ENCODE results near the gene PRTG.

PRTG gene

DNA sequence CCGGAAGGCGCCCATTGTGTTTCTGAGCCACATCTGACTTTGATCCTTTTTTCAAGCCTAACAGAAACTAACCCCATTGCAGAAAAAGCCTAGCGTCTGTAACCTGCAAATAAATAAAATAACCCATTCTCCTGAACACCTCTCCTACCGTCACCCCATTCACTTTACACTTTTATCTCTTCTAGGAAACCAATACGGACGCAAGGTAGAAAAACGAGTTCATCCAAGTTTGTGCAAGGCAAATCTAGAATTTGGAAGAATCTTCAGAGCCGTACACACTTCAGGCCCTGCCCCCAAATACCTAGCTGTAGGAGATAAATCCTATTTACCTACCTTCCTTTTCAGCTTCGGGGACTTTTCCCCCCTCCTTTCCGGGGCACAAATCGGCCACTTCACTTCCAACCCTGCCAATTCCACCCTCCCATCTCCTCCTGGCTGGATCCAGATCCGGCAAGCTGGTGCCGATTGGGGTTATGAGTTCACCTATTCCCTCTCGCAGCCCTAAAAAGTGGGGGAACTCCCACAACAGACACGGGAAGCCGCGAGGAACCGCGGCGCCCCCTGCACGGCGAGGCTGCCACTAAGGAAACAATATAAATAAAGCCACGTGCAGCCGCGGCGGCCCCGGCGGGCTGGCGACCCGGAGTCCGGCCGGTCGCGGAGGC, 987 bp downstream of the PRTG start:
- H3K27ac ChIP-seq, result peak overlapping the region; percentile 41; the same call in 1 of the 2 replicates
- TF ChIP-seq, protein P1, sequence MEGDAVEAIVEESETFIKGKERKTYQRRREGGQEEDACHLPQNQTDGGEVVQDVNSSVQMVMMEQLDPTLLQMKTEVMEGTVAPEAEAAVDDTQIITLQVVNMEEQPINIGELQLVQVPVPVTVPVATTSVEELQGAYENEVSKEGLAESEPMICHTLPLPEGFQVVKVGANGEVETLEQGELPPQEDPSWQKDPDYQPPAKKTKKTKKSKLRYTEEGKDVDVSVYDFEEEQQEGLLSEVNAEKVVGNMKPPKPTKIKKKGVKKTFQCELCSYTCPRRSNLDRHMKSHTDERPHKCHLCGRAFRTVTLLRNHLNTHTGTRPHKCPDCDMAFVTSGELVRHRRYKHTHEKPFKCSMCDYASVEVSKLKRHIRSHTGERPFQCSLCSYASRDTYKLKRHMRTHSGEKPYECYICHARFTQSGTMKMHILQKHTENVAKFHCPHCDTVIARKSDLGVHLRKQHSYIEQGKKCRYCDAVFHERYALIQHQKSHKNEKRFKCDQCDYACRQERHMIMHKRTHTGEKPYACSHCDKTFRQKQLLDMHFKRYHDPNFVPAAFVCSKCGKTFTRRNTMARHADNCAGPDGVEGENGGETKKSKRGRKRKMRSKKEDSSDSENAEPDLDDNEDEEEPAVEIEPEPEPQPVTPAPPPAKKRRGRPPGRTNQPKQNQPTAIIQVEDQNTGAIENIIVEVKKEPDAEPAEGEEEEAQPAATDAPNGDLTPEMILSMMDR (conservative IDR thresholded peaks at IDR 0.05), result no peak

DNA sequence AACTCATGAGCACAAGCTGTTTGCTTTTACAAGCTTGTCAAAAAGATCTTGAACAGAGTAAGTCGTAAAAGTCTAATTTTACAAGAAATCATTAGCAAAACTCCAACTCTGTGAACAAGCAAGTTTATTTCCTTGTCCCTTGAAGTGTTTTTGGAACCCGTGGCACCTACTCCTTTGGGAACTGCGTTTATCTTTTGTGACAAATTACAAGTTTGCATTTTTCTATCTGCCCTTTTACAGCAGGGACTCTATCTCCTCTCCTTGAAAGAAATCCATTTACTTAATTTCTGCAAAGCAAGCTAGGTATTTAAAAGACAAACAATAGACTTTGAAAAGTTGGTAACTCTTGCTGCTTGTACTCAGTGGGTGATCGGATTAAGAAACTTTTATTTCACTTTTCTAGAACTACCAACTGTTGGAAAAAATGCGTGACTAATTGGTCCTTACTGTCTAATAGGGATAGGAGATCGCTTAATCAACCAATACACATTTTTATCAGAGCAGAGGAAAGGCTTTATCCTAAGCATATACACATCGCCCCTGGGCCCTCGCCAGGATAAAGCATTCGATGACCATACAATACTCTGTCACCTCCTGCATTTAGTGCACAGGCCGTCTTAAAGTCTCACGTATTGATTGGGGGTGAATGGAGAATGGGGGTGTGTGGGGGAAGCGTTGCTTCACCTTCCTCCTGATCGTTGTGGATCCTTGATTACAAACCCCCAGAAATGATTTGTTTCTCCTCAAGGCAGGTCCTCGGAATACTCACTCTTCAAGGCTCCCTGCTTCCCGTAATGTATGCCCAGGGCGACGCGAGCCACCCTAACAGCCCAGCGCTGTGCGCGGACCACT, 1.7 kb downstream of the PRTG start:
- TF ChIP-seq, protein P1 (conservative IDR thresholded peaks at IDR 0.05), result no peak
- H3K27ac ChIP-seq, result no peak overlapping the region

DNA sequence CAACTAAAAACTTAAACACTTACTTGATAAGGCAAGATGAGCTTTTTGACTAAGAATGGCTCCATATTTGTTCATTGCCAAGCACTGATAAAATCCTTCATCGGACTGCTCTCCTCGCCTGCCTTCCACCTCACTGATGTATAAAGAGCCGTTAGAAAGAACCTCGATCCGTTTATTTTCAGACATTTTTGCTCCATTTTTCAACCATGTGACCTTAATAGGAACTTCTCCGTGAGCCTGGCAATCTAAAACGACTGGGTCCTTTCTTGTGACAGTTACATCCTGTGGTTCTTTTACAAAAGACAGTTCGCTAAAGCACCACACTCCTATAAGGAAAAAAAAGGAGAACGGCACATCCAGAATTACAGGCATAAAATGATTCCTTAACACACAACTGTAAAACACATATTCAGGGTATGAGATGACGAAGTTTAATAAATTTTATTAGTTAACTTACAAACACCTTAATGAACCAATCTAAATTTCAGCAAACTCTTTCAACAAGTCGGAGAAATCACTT, 2.5 kb downstream of the PRTG start:
- H3K27ac ChIP-seq, result no peak overlapping the region
- TF ChIP-seq, protein P1 (conservative IDR thresholded peaks at IDR 0.05), result no peak

DNA sequence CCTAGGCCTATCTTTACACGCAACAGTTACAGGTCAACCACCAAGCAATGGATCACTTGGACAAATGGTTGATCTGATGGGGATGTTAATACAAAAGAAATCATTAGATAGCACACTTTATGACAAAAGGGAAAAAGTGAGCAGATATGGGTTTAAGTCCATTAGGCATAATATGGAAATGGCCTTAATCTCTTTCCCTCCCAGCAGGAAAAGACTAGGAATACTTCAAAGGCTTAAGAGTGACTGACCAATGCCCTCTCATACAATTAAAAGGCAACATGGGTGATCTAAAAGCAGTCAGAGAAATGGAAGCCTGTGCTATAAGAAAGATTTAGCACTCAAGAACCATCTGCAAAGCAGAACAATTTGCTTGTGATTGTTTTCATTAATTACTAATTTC, 3.3 kb downstream of the PRTG start:
- no peak overlapping the region for H3K27ac ChIP-seq
- TF ChIP-seq, protein P1 (conservative IDR thresholded peaks at IDR 0.05), result no peak

DNA sequence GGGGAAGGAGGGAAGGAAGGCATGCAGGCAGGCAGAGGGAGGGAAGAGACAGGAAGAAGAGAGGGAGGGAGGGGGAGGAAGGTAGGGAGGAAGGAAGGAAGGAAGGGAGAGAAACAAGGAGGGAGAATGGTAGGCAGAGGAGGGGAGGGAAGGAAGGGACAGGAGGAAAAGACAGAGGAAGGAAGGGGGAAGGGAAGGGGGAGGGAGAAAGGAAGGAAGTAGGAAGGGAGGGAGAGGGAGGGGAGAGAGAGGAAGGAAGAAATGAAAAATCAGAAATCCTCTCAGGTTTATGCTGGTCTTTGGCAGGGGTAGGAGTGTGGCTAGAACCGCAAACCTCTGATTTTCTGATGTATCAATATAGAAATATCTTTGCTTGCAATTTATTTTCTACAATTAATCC, 4.2 kb downstream of the PRTG start:
- no peak overlapping the region for H3K27ac ChIP-seq
- TF ChIP-seq, protein P1 (conservative IDR thresholded peaks at IDR 0.05), result no peak

DNA sequence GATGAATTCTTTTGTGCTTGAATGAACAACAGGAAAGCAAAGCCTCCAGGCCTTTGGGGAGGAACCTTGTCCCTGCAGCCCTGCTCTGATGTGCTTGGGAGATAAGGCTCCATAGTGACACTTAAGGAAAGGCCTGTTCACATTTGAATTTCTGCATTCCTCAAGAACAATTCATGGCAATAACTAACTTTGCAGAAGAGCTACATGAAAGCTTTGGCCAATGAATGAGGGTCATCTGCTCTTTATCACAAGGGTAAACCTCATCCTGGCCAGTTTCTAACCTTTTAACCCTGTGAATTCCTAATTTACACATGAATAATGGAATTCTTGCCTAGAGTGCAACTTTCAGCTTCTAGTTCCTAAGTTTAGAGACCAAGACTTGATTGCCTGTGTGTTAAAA, 5.6 kb downstream of the PRTG start:
- TF ChIP-seq, protein P1 (conservative IDR thresholded peaks at IDR 0.05), result no peak
- H3K27ac ChIP-seq, result no peak overlapping the region

DNA sequence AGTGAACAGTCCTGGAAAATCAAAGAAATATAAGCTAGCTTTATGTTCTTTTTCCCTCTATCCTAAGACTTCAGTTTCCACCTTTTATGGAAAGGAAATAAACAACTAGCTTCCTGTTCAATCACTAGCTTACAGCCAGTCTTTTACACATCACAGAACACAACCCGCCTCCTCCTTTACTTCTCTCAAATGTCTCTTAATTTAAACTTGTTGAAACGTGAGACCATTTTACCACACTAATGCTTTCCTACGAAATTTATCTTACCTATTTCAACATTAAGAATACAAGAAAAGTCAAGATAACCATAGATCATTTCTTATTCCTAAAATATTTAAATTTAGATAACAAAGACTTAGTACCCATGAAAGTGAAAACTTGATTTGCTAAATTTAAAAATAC, 6.2 kb downstream of the PRTG start:
- no peak overlapping the region for H3K27ac ChIP-seq
- TF ChIP-seq, protein P1 (conservative IDR thresholded peaks at IDR 0.05), result no peak

Measured in VCaP (cell line).